CD4-positive, alpha-beta T cell (primary cell): ENCODE measurements around the gene NDFIP2. TPM values are rescaled to one million over a fixed set of nuclear protein-coding genes. Genes with fewer than 3 reads are reported as not detected.

Source experiments
- ATAC-seq: fragments of 200-7000 bp; cut with Tn5 transposase; one replicate; pipeline ENCODE4 v1.10.0; 2022; ENCODE audit warnings: mild to moderate bottlenecking; ENCODE audit not compliant: poor library complexity
- CTCF ChIA-PET: fragments of 350-600 bp; sonication (Branson Sonifier 250); formaldehyde crosslinking; loops from one replicate; lab custom pipeline; 2021; ENCODE audit warnings: antibody characterized with exemption, inconsistent platforms; lab: Charles Lee
- POLR2A ChIA-PET: fragments of 350-600 bp; sonication (Branson Sonifier 250); formaldehyde crosslinking; loops from one replicate; lab custom pipeline; 2021; ENCODE audit warnings: antibody characterized with exemption, inconsistent platforms; lab: Charles Lee
- DNase-seq, 14 experiments: peaks; one replicate each; pipeline ENCODE4 v3.0.0-alpha.2; 2013 to 2020; ENCODE audit warnings: mixed read lengths in 2 of 14
- H3K27ac ChIP-seq, 2 donors: one replicate each; pipeline versions ENCODE4 v1.5.1 to v1.7.0; 2013; ENCODE audit warnings: low read length in 2 of 2, low read depth in 1 of 2, mild to moderate bottlenecking in 1 of 2
- H3K27me3 ChIP-seq, 2 experiments: 1 replicate in 1 of 2; 2 replicates in 1 of 2; pipeline versions ENCODE4 v1.6.1 to v1.7.0; 2013; ENCODE audit warnings: low read length in 2 of 2, control low read depth in 1 of 2, mild to moderate bottlenecking in 1 of 2, moderate library complexity in 1 of 2; ENCODE audit not compliant: insufficient read depth in 2 of 2, control insufficient read depth in 1 of 2
- H3K36me3 ChIP-seq: one replicate; pipeline ENCODE4 v1.6.1; 2013; ENCODE audit warnings: low read length, control low read depth; ENCODE audit not compliant: insufficient read depth
- H3K4me1 ChIP-seq: one replicate; pipeline ENCODE4 v1.6.1; 2013; ENCODE audit warnings: low read length, control low read depth; ENCODE audit not compliant: insufficient read depth
- H3K4me3 ChIP-seq: one replicate; pipeline ENCODE4 v1.5.1; 2013; ENCODE audit warnings: mild to moderate bottlenecking, low read length, moderate library complexity
- H3K9me3 ChIP-seq, 2 experiments: 1 replicate in 1 of 2; 2 replicates in 1 of 2; pipeline versions ENCODE4 v1.6.1 to v1.7.0; 2013; ENCODE audit warnings: low read length in 2 of 2, mild to moderate bottlenecking in 2 of 2, control low read depth in 1 of 2, moderate library complexity in 1 of 2; ENCODE audit not compliant: control insufficient read depth in 1 of 2, insufficient read depth in 1 of 2
- H3K27ac Mint-ChIP-seq: one replicate; pipeline ENCODE4 v1.8.0; 2020; ENCODE audit warnings: mixed read lengths
- H3K27me3 Mint-ChIP-seq: one replicate; pipeline ENCODE4 v1.8.0; 2021; ENCODE audit warnings: mixed read lengths
- H3K36me3 Mint-ChIP-seq: one replicate; pipeline ENCODE4 v1.8.0; 2021; ENCODE audit warnings: low read depth, mixed read lengths
- H3K4me1 Mint-ChIP-seq: one replicate; pipeline ENCODE4 v1.8.0; 2021; ENCODE audit warnings: low read depth, mixed read lengths
- H3K4me3 Mint-ChIP-seq: one replicate; pipeline ENCODE4 v1.8.0; 2020; ENCODE audit warnings: mild to moderate bottlenecking, mixed read lengths
- H3K9me3 Mint-ChIP-seq: one replicate; pipeline ENCODE4 v1.8.0; 2020; ENCODE audit warnings: mixed read lengths
- intact Hi-C, 2 experiments: fragments of 100-400 bp; cut with DNase I in 1 of 2; cut with micrococcal nuclease in 1 of 2; formaldehyde crosslinking; loops; one replicate each; pipeline versions ENCODE4 v1.15.1 to v1.9.0; 2023 to 2025; cut with DNase I, micrococcal nuclease
- total RNA-seq, 174 experiments: library from RNA in 2 of 174; stranded (reverse) in 2 of 174; gene quantifications; one replicate each; pipeline ENCODE4 v1.2.3 and lab custom pipeline; 2021 to 2026
- TF ChIP-seq, protein P1 (sequence below): fragments of 200-600 bp; IDR thresholded peaks from one replicate; pipeline ENCODE4 v1.8.0; 2022; ENCODE audit warnings: antibody characterized with exemption, mild to moderate bottlenecking

Gene NDFIP2
- total RNA-seq, 2 experiments from 2014 or later = 3.2 to 3.4 TPM

DNA sequence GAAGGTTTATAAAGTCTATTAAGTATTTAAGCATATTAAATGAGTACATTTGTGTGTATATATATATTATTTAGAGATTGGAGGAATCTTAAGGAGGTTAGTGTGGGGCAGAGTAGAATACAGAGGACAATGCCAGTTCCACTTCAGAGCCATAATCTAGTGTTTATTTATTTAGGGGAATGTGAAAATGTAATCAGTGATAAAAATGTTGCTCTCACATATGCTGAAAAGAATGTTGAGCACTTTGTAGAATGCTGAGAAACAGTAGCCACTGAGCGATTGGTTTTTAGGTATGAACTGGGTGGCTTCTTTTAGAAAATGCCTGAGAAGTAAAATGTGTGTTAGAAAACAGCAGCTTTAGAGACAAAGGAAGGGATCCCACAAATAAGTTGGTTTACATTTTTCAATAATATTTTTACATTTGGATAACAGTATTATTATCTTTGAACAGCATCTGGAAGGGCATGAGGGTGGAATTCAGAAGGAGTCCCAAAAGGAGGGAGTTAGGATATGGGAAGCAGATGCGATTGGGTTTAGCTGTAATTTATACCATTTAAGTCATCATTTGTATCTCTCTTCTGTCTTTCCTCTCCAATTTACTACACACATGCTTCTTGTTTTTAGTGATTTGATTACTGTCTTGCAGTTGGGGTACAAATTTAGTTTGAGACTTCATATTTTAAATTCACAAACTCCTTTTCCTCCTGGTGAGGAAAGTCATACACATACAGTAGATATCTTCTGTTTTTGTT, 68.6 kb downstream of the NDFIP2 start:
- Mint-ChIP-seq H3K4me3 (no peak overlapping the region), H3K27ac (no peak overlapping the region), H3K36me3 (peaks cover 4% of the 10 kb centered on the region), H3K9me3 (no peaks in the 10 kb centered on the region), H3K27me3 (no peaks in the 10 kb centered on the region), H3K4me1 (no peaks in the 10 kb centered on the region)
- POLR2A ChIA-PET = no interaction called here
- Histone ChIP-seq H3K27ac (no peak overlapping the region), H3K9me3 (no peaks in the 10 kb centered on the region), H3K4me1 (no peaks in the 10 kb centered on the region), H3K27me3 (no peaks in the 10 kb centered on the region), H3K4me3 (no peak overlapping the region), H3K36me3 (no peaks in the 10 kb centered on the region)
- TF ChIP-seq, protein P1, sequence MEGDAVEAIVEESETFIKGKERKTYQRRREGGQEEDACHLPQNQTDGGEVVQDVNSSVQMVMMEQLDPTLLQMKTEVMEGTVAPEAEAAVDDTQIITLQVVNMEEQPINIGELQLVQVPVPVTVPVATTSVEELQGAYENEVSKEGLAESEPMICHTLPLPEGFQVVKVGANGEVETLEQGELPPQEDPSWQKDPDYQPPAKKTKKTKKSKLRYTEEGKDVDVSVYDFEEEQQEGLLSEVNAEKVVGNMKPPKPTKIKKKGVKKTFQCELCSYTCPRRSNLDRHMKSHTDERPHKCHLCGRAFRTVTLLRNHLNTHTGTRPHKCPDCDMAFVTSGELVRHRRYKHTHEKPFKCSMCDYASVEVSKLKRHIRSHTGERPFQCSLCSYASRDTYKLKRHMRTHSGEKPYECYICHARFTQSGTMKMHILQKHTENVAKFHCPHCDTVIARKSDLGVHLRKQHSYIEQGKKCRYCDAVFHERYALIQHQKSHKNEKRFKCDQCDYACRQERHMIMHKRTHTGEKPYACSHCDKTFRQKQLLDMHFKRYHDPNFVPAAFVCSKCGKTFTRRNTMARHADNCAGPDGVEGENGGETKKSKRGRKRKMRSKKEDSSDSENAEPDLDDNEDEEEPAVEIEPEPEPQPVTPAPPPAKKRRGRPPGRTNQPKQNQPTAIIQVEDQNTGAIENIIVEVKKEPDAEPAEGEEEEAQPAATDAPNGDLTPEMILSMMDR = no peak
- CTCF ChIA-PET = no interaction called here
- intact Hi-C loops = no loop called here
- DNase-seq (no peak), ATAC-seq (no peak)

DNA sequence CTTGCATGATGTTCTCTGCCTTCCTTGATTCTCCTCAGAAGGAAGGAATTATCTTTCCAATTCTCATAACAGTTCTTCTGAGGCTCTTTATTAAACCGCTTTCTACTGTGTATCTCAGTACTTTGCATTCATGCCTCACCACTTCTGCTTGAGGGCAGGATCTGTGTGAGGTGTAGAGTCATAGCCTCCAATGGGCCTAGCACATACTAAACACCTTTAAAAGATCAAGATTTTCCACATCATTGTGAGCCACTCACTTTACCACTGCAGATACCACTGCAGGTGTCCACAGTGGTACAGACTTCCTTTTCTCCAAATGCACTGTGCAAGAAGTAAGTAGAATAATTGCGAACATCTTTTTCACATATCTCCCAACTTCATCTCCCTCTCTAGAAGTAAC, 76.7 kb downstream of the NDFIP2 start:
- H3K36me3 Mint-ChIP-seq = peaks cover 37% of the 10 kb centered on the region
- no peaks in the 10 kb centered on the region for H3K4me1 Mint-ChIP-seq
- H3K4me1 ChIP-seq = no peaks in the 10 kb centered on the region
- H3K9me3 Mint-ChIP-seq = peaks cover 19% of the 10 kb centered on the region
- CTCF ChIA-PET = no interaction called here
- no peak overlapping the region for H3K4me3 ChIP-seq
- TF ChIP-seq, protein P1 = no peak
- no peak overlapping the region for H3K27ac Mint-ChIP-seq
- ATAC-seq (no peak), DNase-seq (no peak)
- intact Hi-C loops = no loop called here
- H3K27ac ChIP-seq = no peak overlapping the region
- POLR2A ChIA-PET = no interaction called here
- H3K27me3 Mint-ChIP-seq = no peaks in the 10 kb centered on the region
- H3K36me3 ChIP-seq = no peaks in the 10 kb centered on the region
- no peak overlapping the region for H3K4me3 Mint-ChIP-seq
- H3K9me3 ChIP-seq = peaks cover 4 to 6% of the 10 kb centered on the region in 2 experiments
- no peaks in the 10 kb centered on the region for H3K27me3 ChIP-seq

DNA sequence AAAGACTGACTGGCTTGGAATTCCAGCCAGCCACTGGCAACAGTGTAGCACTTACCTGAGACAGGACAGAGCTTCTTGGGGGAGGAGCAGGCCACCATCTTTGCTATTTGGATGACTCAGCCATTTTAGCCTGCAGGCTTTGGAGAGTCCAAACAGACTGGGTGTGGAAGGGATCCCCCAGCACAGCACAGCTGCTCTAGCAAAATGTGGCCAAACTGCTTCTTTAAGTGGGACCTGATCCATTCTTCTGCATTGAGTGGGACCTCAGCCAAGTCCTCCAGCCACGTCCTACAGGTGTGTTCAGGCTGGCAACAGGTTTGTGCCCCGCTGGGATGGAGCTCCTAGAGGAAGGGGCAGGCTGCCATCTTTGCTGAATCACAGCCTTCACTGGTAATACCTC, 80.0 kb downstream of the NDFIP2 start:
- Mint-ChIP-seq H3K4me1 (no peaks in the 10 kb centered on the region), H3K27me3 (no peaks in the 10 kb centered on the region)
- CTCF ChIA-PET = no interaction called here

More for the DNA sequence above, 80.0 kb downstream of the NDFIP2 start:
- Histone ChIP-seq H3K9me3 (peaks cover 4 to 6% of the 10 kb centered on the region in 2 experiments), H3K4me1 (no peaks in the 10 kb centered on the region), H3K36me3 (no peaks in the 10 kb centered on the region), H3K27ac (no peak overlapping the region), H3K27me3 (no peaks in the 10 kb centered on the region), H3K4me3 (no peak overlapping the region)
- intact Hi-C loops = no loop called here
- Mint-ChIP-seq H3K4me3 (no peak overlapping the region), H3K27ac (no peak overlapping the region), H3K9me3 (peaks cover 27% of the 10 kb centered on the region), H3K36me3 (peaks cover 41% of the 10 kb centered on the region)
- no peak for ATAC-seq
- POLR2A ChIA-PET = interaction anchor here (0.6 kb wide), 1 partner anchor 1837 kb away, joined by 3 read pairs; no protein-coding TSS in a partner anchor
- DNase-seq = no peak
- TF ChIP-seq, protein P1 = no peak
